ENCODE data around the gene ZNF79.

DNA sequence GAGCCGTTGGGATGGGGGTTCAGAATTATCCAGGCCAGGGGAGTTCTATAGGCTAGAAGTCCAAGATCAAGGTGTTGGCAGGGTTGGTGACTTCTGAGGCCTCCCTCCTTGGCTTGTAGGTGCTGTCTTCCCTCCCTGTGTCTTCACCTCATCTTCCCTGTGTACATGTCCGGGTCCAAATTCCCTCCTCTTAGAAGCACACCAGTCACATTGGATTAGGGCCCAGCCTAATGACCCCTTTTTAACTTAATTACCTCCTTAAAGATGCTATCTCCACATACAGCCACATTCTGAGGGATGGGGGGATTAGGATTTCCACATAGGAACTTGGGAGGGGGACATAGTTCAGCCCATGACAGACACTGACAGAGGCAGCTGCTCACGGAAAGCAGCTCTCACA is 39.2 kb downstream of the ZNF79 start:
- TF ChIP-seq, protein P1, sequence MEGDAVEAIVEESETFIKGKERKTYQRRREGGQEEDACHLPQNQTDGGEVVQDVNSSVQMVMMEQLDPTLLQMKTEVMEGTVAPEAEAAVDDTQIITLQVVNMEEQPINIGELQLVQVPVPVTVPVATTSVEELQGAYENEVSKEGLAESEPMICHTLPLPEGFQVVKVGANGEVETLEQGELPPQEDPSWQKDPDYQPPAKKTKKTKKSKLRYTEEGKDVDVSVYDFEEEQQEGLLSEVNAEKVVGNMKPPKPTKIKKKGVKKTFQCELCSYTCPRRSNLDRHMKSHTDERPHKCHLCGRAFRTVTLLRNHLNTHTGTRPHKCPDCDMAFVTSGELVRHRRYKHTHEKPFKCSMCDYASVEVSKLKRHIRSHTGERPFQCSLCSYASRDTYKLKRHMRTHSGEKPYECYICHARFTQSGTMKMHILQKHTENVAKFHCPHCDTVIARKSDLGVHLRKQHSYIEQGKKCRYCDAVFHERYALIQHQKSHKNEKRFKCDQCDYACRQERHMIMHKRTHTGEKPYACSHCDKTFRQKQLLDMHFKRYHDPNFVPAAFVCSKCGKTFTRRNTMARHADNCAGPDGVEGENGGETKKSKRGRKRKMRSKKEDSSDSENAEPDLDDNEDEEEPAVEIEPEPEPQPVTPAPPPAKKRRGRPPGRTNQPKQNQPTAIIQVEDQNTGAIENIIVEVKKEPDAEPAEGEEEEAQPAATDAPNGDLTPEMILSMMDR (conservative IDR thresholded peaks at IDR 0.05; ENCODE audit: low read depth in 2 of 2): no peak
- TF ChIP-seq POLR2AphosphoS5 (IDR thresholded peaks at IDR 0.05; ENCODE audit: low read depth) (no peak), EZH2phosphoT487 (IDR thresholded peaks at IDR 0.05; ENCODE audit: unreplicated experiment) (no peak), JUNB (IDR thresholded peaks at IDR 0.05; ENCODE audit: unreplicated experiment) (no peak), EZH2 (IDR thresholded peaks at IDR 0.05; ENCODE audit: low read depth, unreplicated experiment) (no peak), CREB1 (CRISPR knock-in tag; IDR thresholded peaks at IDR 0.05; ENCODE audit: low read depth) (no peak), NANOG (IDR thresholded peaks at IDR 0.05; ENCODE audit: borderline replicate concordance) (no peak), ZNF114 (CRISPR knock-in tag; IDR thresholded peaks at IDR 0.05) (no peak), STAT1 (IDR thresholded peaks at IDR 0.05; ENCODE audit: unreplicated experiment) (no peak)
- TF ChIP-seq, protein P2, sequence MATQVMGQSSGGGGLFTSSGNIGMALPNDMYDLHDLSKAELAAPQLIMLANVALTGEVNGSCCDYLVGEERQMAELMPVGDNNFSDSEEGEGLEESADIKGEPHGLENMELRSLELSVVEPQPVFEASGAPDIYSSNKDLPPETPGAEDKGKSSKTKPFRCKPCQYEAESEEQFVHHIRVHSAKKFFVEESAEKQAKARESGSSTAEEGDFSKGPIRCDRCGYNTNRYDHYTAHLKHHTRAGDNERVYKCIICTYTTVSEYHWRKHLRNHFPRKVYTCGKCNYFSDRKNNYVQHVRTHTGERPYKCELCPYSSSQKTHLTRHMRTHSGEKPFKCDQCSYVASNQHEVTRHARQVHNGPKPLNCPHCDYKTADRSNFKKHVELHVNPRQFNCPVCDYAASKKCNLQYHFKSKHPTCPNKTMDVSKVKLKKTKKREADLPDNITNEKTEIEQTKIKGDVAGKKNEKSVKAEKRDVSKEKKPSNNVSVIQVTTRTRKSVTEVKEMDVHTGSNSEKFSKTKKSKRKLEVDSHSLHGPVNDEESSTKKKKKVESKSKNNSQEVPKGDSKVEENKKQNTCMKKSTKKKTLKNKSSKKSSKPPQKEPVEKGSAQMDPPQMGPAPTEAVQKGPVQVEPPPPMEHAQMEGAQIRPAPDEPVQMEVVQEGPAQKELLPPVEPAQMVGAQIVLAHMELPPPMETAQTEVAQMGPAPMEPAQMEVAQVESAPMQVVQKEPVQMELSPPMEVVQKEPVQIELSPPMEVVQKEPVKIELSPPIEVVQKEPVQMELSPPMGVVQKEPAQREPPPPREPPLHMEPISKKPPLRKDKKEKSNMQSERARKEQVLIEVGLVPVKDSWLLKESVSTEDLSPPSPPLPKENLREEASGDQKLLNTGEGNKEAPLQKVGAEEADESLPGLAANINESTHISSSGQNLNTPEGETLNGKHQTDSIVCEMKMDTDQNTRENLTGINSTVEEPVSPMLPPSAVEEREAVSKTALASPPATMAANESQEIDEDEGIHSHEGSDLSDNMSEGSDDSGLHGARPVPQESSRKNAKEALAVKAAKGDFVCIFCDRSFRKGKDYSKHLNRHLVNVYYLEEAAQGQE (IDR thresholded peaks at IDR 0.05; ENCODE audit: unreplicated experiment): no peak

Data from GM23338 (cell line).